Measurements from ENCODE around the gene IKZF2. TPM values are rescaled to one million over a fixed set of nuclear protein-coding genes. Genes with fewer than 3 reads are reported as not detected.
A peak's percentile ranks its signal among the peaks of the same experiment; 100 is the strongest.

The IKZF2 gene
- total and polyA plus RNA-seq, 10 of the 15 experiments (the other 5 are each of a cell fraction or from before 2014, with no cell fraction given): 15.2 to 266 (median 87.2) TPM

DNA sequence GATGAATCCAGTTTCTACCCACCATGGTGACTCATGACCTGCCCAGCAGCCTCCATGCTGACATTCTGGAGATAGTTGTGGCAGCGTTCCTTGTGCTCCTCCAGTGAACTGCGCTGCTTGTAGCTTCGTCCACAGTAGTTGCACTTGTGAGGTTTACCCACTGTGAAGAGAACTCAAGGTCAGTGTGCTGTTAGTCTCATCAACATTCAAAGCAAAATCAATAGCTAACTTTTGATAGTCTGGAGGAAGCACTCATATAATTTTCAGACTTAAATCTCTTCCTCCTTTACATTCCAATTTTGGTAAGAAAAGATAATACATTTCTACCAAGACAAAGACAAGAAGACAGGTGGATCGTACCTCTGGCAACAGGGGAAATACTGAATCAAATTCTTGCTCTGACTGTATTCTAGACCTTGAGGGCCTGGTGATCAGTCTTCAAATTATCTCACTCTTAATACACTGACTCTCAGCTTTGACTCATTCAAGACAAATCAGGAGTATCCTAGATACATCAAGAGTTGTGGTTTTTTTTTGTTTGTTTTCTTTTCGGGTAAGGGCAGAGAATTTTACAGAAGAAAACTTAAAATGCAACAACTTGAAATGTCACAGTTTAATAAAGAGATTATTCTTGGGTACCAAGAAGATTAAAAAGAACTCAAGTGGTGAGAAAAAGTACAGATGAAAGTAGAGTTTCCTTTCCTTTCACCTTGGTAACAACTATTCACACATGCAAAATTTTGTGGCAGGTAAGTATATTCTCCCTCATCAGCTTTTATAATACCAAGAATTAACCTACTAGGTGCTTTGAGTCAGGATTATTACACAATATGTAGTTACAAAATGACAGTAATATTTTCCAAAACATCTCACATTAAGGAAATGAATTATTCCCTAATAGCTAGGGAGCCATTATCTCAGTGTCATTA lies 129.2 kb downstream of the IKZF2 start (continued):
- TF ChIP-seq, protein P1, sequence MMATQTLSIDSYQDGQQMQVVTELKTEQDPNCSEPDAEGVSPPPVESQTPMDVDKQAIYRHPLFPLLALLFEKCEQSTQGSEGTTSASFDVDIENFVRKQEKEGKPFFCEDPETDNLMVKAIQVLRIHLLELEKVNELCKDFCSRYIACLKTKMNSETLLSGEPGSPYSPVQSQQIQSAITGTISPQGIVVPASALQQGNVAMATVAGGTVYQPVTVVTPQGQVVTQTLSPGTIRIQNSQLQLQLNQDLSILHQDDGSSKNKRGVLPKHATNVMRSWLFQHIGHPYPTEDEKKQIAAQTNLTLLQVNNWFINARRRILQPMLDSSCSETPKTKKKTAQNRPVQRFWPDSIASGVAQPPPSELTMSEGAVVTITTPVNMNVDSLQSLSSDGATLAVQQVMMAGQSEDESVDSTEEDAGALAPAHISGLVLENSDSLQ (IDR thresholded peaks at IDR 0.05): peak; percentile 23; the same call in 1 of the 2 replicates
- TF ChIP-seq NFYA (IDR thresholded peaks at IDR 0.05; ENCODE audit: borderline replicate concordance, low read depth, low read length): no peak
- no peak for TF ChIP-seq STAT3 (IDR thresholded peaks at IDR 0.05; ENCODE audit: low read depth, low read length)
- no peak for TF ChIP-seq ZNF217 (IDR thresholded peaks at IDR 0.05)
- TF ChIP-seq RAD21 (IDR thresholded peaks at IDR 0.05; ENCODE audit: insufficient read depth, low read depth, low read length): peak; percentile 27; the same call in 1 of the 2 replicates
- TF ChIP-seq YY1 (IDR thresholded peaks at IDR 0.05; ENCODE audit: low read depth, low read length): peak; percentile 86
- no peak for TF ChIP-seq RBBP5 (conservative IDR thresholded peaks at IDR 0.05)
- no peak for TF ChIP-seq NFYB (IDR thresholded peaks at IDR 0.05; ENCODE audit: insufficient read depth, low read depth, low read length)
- TF ChIP-seq SMAD5 (IDR thresholded peaks at IDR 0.05; ENCODE audit: low read depth): peak; percentile 77; the same call in 1 of the 2 replicates
- TF ChIP-seq SKIL (IDR thresholded peaks at IDR 0.05; ENCODE audit: low read depth, poor library complexity, severe bottlenecking): peak; percentile 66
- no peak for TF ChIP-seq MEF2B (IDR thresholded peaks at IDR 0.05; ENCODE audit: partially characterized antibody, poor library complexity, severe bottlenecking)
- no peak for TF ChIP-seq NR2C2 (IDR thresholded peaks at IDR 0.05; ENCODE audit: borderline replicate concordance, control insufficient read depth, insufficient read length, low read depth)
- TF ChIP-seq MLLT1 (IDR thresholded peaks at IDR 0.05): peak; percentile 98
- no peak; the same call in 1 of the 2 replicates for TF ChIP-seq PAX8 (IDR thresholded peaks at IDR 0.05)
- TF ChIP-seq MXI1 (IDR thresholded peaks at IDR 0.05; ENCODE audit: low read depth, low read length): no peak

All from GM12878 (cell line).